HG03159 (cell line): ENCODE results near the gene BCL2L1.

Experiments
- ATAC-seq: cut with Tn5 transposase; IDR thresholded peaks from one replicate; pipeline ENCODE4 v1.9.1; 2021; ENCODE audit warnings: mild to moderate bottlenecking, moderate library complexity; ENCODE audit not compliant: unreplicated experiment

The BCL2L1 gene

GRCh38 chr20:31615416-31615815, 107.3 kb downstream of the BCL2L1 start:
- no peak for ATAC-seq
